ENCODE measurements around the gene EFL1. TPM values are rescaled to one million over a fixed set of nuclear protein-coding genes. Genes with fewer than 3 reads are reported as not detected.
"Not testable (repeated sequence)": the region's sequence is repeated elsewhere in the genome, so short reads cannot be mapped to it uniquely, and the experiment has no call there.

Gene EFL1
- total RNA-seq, 1 donor from 2014 or later: 26.9 TPM

DNA sequence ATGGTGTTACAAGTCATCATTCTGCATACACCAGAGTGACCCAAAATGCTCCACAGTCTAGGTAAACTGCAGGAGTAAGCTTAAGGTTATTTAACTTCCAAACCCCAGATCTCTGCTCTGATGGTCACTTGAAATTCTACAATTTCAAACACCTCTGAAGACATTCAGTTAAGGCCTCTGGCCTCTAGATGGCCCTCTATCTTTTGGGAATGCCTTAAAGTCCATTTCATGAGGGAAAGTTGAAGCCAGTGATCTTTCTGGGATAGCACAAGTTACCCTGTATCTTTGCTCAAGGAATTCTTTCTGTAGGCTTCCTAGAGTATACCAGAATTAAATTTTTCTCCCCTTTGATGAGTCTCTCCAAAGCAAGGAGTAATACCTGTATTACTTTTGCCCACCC is 18.7 kb upstream of the EFL1 start:
- not testable (repeated sequence) for DNase-seq (ENCODE audit: low read depth)

DNA sequence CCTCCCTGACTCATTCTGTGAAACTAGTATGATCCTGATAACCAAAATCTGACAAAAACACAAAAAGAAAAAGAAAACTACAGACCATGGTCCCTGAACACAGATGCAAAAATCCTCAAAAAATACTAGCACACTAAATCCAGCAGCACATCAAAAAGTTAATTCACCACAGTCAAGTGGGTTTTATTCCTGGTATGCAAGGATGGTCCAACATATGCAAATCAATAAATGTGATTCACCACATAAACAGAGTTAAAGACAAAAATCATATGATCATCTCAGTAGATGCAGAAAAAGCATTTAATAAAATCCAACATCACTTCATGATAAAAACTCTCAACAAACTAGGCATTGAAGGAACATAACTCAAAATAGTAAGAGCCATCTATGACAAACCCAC is 12.9 kb upstream of the EFL1 start:
- DNase-seq (ENCODE audit: low read depth): no peak

DNA sequence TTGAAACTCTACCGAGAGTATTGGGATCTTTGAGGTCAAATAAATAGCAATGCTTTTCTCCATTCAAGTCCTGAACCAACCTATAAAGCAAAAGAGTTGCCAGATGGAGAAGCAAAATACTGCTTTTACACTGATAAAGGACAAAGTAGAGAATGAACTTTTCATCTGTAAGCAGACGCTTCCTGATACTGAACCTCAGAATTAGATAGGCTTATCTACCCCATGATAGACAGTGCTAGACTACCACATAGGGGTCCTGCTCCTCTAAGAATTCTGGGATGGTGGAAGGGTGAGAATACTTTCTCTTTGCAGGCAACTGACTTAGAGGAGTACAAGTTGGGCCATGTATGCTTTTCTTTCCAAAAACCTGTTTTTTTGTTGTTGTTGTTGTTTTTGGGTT is 9.6 kb upstream of the EFL1 start:
- no peak for DNase-seq (ENCODE audit: low read depth)

DNA sequence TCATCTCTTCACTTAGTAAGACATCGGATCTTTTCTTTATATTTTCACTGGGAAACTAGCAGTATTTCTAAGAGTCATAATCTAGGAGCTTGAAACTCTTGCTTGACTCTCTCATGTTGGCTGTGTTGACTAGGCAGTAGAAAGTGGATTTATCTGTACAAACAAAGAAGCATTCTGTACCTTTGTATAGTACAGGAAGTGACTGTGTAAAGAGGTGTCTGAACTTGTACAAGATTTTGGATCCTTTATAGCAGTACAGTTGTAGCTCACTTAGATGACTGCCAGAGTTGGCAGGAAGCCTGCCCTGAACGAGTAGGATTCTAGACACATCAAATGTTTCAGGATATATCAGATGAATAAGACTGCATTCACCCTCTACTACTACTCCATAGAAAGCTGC is 5.9 kb upstream of the EFL1 start:
- not testable (repeated sequence) for DNase-seq (ENCODE audit: low read depth)

DNA sequence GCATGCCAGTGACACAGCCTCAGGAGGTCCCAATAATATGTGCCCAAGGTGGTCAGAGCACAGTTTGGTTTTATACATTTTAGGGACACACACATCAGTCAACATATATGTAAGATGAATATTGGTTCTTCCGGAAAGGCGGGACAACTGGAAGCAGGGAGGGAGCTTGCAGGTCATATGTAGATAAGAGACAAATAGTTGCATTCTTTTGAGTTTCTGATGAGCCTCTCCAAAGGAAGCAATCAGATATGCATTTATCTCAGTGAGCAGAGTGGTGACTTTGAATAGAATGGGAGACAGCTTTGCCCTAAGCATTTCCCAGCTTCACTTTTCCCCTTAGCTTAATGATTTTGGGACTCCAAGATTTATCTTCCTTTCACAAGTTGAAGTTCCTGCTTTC is 4.6 kb upstream of the EFL1 start:
- DNase-seq (ENCODE audit: low read depth): not testable (repeated sequence)

DNA sequence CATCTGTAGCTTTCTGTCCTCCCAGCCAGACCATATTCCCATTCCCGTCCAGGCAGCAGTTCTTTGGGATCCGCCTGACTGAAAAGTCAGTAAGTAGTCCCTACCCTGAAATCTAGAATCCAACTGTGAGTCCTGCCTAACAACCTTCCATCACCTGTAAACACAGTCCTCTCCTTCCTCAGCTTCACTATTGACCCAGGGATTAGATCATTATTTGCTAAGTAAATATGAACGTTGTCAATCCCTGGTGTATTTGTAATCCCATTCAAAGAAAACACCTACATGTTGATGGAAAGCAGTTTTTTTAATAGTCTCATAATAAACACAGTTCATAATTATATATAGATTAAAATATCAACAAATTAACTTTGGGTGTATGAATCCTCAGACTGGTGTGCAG is 816 bp upstream of the EFL1 start:
- no peak for DNase-seq (ENCODE audit: low read depth)

DNA sequence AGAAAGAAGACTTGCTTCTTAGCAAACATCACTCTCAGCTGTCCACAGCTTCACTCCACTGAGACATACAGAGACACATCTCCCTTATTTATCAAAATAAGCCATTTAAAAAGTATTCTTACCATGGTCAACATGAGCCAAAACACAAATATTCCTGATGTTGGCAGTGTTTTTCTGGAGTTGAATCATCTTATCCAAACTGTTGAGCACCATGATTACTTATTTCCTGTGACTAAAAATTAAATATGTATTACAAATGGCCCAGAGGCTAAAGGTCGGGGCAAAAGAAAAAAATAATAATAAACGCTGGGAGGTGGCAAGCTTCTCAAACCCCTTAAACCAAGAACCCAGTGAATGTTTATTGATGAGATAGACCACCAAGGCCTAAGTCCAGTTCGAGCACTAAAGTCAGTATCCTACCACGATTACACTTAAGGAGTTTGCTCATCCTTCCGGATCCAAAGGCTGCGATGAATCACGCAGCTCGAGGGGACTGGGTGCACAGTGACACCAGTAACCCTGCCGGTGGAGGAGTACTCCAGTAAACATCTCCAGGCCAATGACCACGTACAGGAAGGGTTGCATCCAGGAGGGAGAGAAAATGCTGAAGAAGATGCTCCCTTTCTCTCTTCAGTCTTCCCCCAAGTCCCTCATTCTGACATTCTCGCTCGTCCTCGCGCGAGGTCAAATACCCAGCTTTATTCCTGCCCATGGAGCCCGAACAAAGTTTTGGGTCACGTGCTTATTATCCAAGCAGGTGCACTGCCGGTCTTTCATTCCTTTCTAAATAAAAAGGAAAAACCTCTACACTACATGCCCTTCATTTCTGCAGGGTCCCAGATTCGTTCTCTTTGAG is 740 bp downstream of the EFL1 start:
- peak; percentile 44 for DNase-seq (ENCODE audit: low read depth)

DNA sequence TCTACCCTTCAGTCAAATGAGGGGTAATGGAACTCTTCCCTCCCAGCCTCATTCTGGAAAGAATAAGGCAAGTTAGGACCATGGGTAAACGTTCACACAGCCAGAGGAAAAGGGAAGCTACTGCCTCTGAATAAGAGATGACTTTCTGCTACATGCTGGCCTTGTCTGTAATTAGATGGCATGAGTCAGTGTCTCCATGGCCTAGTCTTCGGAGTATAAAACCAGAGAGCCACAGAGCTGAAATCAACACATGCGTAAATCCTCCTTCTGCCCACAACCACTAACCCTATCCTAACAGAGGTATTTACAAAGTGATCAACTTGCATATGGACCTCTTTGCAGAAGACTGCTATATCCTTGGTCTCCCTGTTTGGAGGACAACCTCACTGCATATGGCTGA is 14.3 kb downstream of the EFL1 start:
- not testable (repeated sequence) for DNase-seq (ENCODE audit: low read depth)

DNA sequence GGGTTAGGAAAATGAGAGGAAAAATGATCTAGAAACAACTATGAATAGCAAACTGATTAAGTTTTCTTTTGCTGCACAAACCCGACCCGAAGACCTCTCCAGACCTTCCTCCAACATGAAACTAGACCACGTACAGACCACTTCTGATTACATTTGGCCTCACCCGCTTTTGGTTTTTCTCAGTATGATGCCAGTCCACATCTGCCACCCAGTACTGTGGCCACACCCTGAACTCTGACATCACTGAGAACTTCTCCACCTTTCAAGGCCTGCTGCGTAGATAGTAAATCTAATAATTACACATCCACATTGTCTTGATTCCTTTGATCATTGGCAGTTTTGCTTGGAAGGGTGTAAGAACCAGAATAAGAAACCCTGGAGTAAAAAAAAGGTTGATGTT is 16.6 kb downstream of the EFL1 start:
- DNase-seq (ENCODE audit: low read depth): not testable (repeated sequence)

DNA sequence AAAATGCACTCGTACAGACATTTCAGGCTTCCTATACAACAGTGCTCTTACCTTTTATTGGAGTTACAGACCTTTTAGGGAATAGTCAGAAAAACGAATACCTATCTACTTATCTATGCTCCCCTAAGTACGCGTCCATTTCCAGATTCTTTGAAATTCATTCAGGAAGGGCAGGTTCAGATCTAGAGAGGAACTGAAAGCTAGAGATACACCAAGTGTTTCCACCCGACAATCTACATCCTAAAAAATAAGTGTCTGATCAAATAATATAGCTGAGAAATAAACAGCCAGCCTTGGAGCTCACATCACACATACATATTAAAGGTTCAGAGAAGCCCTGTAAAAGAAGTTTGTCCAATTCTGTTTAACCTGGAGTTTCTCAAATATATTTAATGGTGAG is 18.9 kb downstream of the EFL1 start:
- not testable (repeated sequence) for DNase-seq (ENCODE audit: low read depth)

DNA sequence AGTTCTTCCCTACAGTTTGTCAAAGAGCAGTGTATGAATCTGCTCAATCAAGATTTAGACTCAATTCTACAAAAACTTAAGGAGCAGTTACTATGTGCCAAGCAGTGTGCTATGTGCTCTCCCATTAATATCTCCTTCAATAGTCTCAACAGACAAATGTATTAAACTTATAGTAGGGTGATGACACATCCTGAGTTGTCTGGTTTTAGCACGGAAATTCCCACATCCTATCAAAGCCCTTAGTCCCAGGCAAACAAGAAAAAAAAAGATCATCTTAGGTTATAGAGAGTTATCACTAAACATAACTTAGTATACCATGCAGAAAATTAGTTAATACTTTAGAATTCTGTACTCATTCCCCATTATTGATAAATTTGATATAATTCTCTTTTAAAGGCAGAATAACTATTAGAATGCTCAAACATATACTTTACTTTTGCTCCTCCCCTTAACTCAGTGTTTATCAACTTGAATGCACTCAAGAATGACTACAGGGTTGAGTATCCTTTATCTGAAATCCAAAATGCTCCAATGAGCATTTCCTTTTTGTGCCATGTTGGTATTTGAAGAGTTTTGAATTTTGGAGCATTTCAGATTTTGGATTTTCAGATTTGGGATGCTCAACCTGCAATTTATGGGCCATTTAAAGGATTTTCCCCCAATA is 20.6 kb downstream of the EFL1 start:
- peak; percentile 2 for DNase-seq (ENCODE audit: low read depth)

DNA sequence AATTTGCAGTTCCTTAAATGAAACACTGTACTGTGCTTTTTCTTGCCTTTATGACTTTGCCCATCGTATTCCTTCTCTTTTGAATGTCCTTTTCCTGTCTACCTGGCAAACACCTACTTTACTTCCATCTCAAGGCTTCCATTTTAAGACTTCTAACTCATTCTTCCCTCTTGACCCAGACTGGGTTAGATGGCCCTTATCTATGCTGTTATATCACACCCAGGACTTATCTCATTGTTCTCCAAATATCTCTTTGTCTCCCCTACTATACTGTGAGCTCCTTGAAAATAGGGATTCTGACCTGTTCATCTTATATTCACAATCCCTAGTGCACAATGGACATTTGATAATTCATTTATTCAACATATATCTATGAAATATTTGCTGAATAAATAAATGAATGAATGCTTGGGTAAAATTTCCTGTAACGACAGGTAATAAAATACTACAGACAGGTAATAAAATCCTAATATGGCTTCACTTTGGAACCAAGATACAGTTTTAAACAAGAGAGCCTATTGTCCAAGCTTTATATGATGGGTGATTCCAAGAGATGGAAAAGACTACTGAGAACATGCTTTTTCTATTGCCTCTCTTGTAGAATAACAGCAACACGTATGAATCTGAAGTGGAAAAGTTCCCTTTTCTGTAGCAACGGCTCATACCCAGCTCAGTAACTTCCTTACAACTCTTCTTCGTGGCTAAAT is 22.7 kb downstream of the EFL1 start:
- DNase-seq (ENCODE audit: low read depth): no peak

DNA sequence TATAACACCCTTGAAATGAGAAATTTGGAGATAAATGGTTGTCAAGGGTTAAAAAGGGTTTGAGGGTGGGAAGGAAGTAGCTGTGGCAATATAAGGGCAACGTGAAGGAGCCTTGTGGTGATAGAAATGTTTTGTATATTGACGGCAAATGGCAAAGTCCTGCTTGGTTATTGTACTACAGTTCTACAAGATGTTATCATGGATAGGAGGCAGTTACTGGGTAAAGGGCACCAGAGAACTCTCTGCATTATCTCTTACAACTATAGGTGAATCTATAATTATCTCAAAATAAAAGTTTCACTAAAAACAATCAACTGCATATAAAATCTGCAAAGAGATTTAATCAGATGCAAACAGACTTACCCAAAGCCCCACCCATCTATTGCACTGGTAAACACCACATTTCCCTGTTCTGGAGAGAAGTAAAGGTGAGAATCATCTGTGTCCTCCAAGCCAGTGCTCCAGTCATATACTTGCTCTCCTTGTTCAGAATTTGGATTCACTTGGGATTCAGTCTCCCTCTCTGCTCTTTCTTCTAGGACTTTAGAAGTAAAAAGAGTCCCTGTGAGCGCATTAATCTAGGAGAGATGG is 24.5 kb downstream of the EFL1 start:
- DNase-seq (ENCODE audit: low read depth): not testable (repeated sequence)

DNA sequence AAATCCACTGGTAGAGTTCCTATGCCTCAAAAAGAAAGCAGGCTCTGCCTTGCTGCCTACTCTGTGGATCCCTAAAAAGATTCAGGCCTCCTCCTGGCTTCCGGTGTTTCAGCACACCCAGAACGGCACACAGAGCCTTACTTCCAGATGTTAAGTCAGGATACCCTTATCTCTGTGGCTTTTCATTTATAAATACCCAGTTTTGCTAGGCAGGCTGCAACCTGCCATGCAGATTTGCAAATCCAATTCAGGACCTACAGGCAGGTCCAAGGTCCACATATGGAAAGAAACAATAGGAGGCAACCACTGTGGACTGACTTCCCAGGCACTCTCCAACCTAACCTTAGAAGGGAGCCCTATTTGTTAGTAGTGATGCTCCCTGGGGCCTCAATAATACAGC is 30.7 kb downstream of the EFL1 start:
- DNase-seq (ENCODE audit: low read depth): no peak

DNA sequence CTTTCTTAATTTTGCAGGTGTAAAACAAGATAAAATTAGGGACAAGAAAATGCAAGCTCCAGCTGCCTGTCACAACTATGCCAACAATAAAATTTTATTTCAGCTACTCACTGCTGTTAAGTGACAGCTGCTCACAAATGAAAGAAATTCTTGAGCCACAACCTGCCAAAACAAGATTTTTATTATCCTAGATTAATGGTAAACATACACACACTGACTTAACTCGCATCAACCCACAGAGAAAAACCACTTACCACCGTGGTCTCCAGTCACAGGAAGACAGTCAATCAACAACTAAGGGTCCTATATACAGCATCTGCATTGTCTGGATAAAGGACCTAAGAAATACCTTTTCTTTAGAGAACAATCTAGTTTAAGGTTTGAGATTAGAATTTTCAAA is 31.3 kb downstream of the EFL1 start:
- DNase-seq (ENCODE audit: low read depth): no peak

DNA sequence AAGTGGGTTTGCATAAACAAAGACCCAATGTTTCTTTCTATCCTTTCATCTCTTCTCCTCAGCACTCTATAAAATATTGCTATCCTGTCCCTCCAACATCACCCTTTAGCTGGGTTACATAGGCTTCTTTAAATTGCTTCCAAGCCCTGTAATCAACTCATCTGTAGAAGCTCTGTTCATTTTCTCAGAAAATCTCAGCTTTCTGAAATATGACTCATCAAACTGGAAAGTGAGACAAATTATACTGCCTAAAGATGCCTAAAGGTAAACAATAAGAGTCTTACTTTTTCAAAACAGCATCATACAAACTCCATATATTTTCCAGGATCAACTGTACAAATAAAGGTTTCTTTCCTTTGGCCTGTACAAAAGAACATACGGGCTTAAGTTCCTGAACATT is 33.8 kb downstream of the EFL1 start:
- no peak for DNase-seq (ENCODE audit: low read depth)

DNA sequence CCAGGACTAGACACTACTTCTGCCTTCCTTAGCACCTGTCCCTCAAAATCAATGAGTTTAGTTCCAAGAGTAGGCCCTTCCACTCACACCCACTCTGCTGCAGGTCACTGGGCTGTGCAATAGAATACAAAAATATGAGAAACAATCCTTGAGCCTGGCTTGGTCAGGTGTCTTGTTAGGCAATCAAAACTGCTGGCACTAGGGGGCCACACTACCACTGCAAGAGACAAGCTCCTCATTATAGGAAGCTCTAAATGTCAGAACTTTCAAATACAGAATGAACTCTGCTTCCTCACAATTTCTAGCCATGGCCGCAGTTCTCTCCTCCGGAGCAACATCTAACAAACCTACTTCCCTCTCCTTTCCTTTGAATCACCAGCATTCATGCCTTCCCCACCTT is 41.0 kb downstream of the EFL1 start:
- peak; percentile 17 for DNase-seq (ENCODE audit: low read depth)

DNA sequence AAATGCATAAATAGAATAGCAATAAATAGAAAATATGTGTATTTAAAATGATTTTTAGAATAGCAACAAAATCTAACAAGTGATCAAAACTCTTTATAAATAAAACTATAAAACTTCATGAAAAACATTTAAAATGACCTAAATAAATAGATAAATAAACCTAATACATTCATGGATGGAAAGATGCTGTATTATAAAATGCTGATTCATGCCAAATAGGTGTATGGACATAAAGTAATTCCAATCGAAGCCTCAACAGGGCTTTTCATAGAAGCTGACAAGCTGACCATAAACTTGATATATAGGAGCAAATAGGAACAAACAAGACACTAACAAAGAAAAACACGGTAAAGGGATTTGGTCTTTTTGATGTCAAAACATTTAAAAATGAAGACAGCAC is 46.4 kb downstream of the EFL1 start:
- DNase-seq (ENCODE audit: low read depth): not testable (repeated sequence)

DNA sequence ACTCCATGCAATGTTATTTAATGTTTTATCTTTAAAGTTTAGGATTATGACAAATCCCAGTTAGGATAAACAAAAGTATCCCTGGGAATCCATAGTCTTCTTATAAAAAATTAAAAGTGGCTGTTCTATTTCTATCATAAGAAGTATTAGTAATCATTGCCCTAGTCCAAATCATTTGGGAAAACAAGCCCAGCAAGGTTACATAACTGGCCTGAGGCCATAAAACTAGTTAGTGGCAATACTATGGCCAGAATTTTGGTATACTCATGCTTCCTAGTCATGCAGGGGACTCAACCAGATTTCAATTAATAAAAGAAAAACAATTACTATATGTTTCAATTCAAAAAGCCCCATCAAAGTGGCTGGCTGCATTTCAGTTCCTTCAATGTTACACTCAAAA is 50.3 kb downstream of the EFL1 start:
- not testable (repeated sequence) for DNase-seq (ENCODE audit: low read depth)

DNA sequence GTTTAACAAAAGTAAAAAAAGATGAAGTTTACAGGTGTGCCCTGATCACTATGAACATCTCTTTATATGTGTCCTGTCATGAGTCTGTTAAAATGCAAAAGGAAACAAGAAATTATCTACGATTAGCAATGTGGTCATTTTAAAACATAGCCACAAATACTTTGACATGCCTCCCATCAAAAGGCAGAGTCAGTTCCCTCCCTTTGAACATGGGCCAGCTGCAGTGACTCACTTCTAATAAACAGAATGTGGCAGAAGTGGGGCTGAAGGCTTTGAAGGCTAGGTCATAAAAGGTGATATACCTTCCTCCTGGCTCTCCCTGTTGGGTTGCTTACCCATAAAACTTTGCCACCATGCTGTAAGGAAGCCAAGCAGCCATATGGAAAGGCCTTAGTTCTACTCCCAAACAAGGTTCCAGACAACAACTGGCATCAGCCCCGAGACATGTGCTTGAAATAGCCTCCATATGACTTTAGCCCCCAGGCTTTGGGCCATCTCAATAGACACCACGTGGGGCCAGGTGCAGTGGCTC is 52.4 kb downstream of the EFL1 start:
- DNase-seq (ENCODE audit: low read depth): peak; percentile 13

DNA sequence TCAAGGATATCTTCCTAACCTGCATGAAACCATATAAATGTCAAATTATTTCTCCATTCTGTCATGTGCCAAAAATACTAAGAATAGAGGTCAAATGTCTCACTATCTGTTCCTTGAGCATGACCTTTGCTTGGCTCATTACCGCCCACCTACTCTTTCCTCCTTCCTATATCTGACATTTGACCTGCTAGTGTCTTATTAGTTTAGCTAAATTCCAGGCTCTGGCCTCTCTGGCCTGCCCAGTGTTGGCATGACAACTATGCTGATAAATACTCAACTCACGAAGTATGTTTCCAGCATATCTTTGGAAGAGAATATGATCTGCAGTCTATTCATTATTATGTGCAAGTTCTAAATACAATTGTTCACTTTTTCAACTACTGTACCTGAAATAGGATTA is 58.0 kb downstream of the EFL1 start:
- DNase-seq (ENCODE audit: low read depth): not testable (repeated sequence)
